Naive thymus-derived CD8-positive, alpha-beta T cell (primary cell): ENCODE data around the gene KATNB1. TPM values are rescaled to one million over a fixed set of nuclear protein-coding genes. Genes with fewer than 3 reads are reported as not detected.
"Not testable (repeated sequence)": the region's sequence is repeated elsewhere in the genome, so short reads cannot be mapped to it uniquely, and the experiment has no call there.

Experiments
- ATAC-seq, 2 donors: fragments of 150-1000 bp; cut with Tn5 transposase in 1 of 2; sonication (Bioruptor Pico), chemical (Tn5 transposase) in 1 of 2; 1 replicate in 1 of 2; 2 replicates in 1 of 2; pipeline ENCODE4 v1.10.0; 2021; ENCODE audit warnings: mild to moderate bottlenecking in 2 of 2, moderate library complexity in 2 of 2
- POLR2A ChIA-PET: fragments of 350-600 bp; sonication (Branson Sonifier 250); formaldehyde crosslinking; loops from one replicate; lab custom pipeline; 2021; ENCODE audit warnings: antibody characterized with exemption; lab: Charles Lee
- DNase-seq, 10 donors: peaks; one replicate each; pipeline versions ENCODE4 v3.0.0 to v3.0.0-alpha.2; 2020 to 2022
- H3K27ac Mint-ChIP-seq, 10 donors: one replicate each; pipeline ENCODE4 v1.8.0; 2020 to 2022; ENCODE audit warnings: mild to moderate bottlenecking in 10 of 10, mixed read lengths in 10 of 10, moderate library complexity in 4 of 10, inconsistent platforms in 1 of 10
- H3K27me3 Mint-ChIP-seq, 5 donors: one replicate each; pipeline ENCODE4 v1.8.0; 2021 to 2022; ENCODE audit warnings: mixed read lengths in 5 of 5
- H3K36me3 Mint-ChIP-seq, 3 donors: one replicate each; pipeline ENCODE4 v1.8.0; 2020 to 2022; ENCODE audit warnings: mixed read lengths in 3 of 3, mild to moderate bottlenecking in 2 of 3, inconsistent platforms in 1 of 3
- H3K4me1 Mint-ChIP-seq, 4 donors: one replicate each; pipeline ENCODE4 v1.8.0; 2021 to 2022; ENCODE audit warnings: mixed read lengths in 4 of 4
- H3K4me3 Mint-ChIP-seq, 10 donors: one replicate each; pipeline ENCODE4 v1.8.0; 2020 to 2022; ENCODE audit warnings: mild to moderate bottlenecking in 10 of 10, mixed read lengths in 10 of 10, moderate library complexity in 6 of 10, inconsistent platforms in 1 of 10
- H3K9me3 Mint-ChIP-seq, 9 donors: one replicate each; pipeline ENCODE4 v1.8.0; 2020 to 2022; ENCODE audit warnings: mixed read lengths in 9 of 9, mild to moderate bottlenecking in 3 of 9, inconsistent platforms in 1 of 9, moderate library complexity in 1 of 9
- polyA plus RNA-seq, 3 donors: library from polyadenylated mRNA; unstranded; fragments of 300-500 nt; fragmentation: Illumina TruSeq; gene quantifications; one replicate each; pipeline ENCODE4 v1.2.3, GENCODE V29; 2021
- total RNA-seq, 8 experiments: library from RNA in 2 of 8; stranded (reverse) in 2 of 8; gene quantifications; one replicate each; pipeline ENCODE4 v1.2.3 and lab custom pipeline; 2021 to 2026

KATNB1 gene
- total and polyA plus RNA-seq, 5 experiments from 2014 or later, result 16.3 to 28.6 (median 26.1) TPM

DNA sequence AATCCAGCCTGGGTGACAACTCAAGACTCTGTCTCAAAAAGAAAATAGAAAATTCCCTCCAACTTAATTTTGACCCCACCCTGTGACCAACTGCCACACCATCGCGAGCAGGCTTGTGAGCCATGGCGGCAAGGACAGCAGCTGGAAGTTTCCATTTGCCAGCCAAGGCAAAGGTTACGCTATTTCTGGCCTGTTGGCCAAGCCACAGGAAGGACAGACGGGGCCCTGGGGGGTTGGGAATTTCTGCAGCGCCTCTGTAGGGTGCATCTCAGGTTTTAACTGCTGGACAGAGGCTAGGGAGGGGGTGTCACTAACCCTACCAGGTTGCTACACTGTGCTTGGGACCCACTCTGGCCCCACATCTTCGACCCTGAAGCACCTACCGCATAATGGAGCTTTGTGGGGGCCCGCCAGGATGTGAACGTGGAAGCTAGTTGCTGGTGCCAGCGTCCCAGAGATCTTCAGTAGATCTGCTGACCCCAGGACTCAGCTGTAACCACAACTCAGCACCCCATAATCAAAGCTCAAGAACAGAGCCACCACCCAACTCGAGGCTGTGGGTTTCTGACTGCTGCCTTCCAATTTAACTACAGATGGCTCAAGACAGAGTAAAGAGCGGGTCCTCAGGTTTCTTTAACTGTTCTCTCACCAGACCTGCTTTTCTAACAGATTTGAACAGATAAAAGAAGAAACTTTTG is 55.8 kb downstream of the KATNB1 start:
- no peaks in the 10 kb centered on the region for H3K36me3 Mint-ChIP-seq
- H3K4me1 Mint-ChIP-seq, result peaks cover 0 to 3% (median 0%) of the 10 kb centered on the region in 4 donors
- H3K27ac Mint-ChIP-seq, result no peak overlapping the region
- H3K9me3 Mint-ChIP-seq, result no peaks in the 10 kb centered on the region
- DNase-seq (no peak), ATAC-seq (no peak)
- H3K4me3 Mint-ChIP-seq, result no peak overlapping the region
- no peaks in the 10 kb centered on the region for H3K27me3 Mint-ChIP-seq
- POLR2A ChIA-PET, result interaction anchor here (1.2 kb wide), 1 partner anchor 9 kb away, joined by 3 read pairs; no protein-coding TSS in a partner anchor

DNA sequence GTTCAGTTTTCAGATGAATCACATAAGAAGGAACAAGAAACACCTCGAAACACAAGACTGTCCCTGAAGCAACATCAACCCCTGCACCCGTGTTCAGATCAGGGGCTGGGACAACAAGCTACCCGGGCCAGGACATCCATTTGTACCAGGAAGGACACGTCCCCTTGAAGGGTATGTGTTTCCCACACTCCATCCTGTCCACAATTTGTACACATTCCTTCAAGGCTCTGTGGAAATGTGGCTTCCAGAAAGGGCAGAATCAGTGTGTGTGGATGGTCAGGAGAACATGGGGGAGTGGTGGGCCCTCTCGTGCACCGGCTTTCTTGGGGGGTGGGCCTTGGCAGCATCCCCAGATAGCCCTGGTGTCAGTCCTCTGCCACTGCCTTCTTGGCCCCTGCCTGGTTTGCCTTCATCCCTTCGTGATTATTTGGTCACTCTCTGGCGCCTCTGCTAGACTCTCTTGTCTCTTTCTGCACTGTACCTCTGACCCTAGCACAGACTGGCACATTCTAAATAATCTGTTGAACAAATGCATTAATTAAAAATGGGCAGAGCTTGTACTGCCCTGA is 56.4 kb downstream of the KATNB1 start:
- DNase-seq, result no peak
- H3K4me3 Mint-ChIP-seq, result no peak overlapping the region
- no peaks in the 10 kb centered on the region for H3K9me3 Mint-ChIP-seq
- H3K36me3 Mint-ChIP-seq, result no peaks in the 10 kb centered on the region
- ATAC-seq, result no peak
- H3K27ac Mint-ChIP-seq, result no peak overlapping the region
- peaks cover 0 to 3% (median 0%) of the 10 kb centered on the region in 4 donors for H3K4me1 Mint-ChIP-seq
- H3K27me3 Mint-ChIP-seq, result peaks cover 0 to 6% (median 3%) of the 10 kb centered on the region in 5 donors
- POLR2A ChIA-PET, result interaction anchor here (1.2 kb wide), 1 partner anchor 8 kb away, joined by 3 read pairs; no protein-coding TSS in a partner anchor

DNA sequence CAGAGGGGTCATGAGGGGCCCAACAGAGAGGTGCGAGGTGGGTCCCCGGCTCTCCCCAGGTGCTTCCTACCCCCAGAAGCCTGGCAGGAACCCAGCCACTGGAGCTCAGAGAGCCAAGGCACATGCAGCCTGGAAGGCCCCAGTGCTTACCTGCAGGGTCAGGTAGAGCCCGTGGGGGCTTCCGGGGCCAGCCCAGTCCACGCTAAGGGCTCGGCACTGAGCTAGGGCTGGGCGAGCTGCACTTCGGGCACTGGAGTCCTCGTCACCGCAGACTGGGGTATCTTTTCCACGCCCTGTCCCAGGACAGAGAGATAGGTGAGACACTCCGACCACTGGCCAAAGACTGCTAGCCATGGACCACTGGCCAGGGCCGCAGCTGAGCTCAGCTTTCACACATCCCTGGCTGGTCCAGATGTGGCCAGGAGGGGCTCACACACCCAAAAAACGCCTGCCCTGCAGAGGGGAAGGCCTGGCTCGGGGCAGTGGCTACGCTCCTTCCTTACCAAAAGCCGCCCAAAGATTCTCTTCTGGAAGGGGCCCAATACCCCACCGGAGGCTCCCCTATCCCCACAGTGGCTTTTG is 59.4 kb downstream of the KATNB1 start:
- Mint-ChIP-seq H3K4me3 (no peak overlapping the region), H3K27me3 (peaks cover 0 to 15% (median 3%) of the 10 kb centered on the region in 5 donors), H3K36me3 (no peaks in the 10 kb centered on the region), H3K4me1 (peaks cover 12 to 15% (median 13%) of the 10 kb centered on the region in 4 donors), H3K27ac (no peak overlapping the region), H3K9me3 (no peaks in the 10 kb centered on the region)
- ATAC-seq, result no peak
- DNase-seq, result no peak
- POLR2A ChIA-PET, result no interaction called here

DNA sequence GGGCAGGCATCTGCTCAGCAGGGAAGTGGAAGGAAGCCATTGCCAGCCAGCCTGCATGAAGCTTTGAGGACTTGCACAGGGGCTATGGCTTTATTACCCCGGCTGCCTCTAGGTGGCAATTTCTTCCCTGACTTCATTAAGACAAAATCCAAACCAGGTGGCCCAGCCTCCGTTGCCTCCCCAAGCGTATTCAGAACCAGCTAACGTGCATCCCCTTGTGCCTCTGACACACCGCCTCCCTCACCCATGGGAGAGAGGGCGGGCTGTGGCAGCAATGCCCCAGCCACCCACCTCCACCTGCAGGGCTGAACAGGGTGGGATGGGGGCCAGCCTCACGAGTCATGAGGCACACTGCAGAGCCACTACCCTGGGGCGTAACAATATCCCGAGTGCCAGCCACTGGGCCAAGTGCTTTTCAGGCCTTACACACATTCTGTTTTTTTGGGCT is 59.9 kb downstream of the KATNB1 start:
- Mint-ChIP-seq H3K4me3 (no peak overlapping the region), H3K27me3 (peaks cover 1 to 21% (median 7%) of the 10 kb centered on the region in 5 donors), H3K36me3 (no peaks in the 10 kb centered on the region), H3K27ac (no peak overlapping the region), H3K4me1 (peaks cover 16 to 20% (median 18%) of the 10 kb centered on the region in 4 donors), H3K9me3 (no peaks in the 10 kb centered on the region)
- POLR2A ChIA-PET, result no interaction called here
- DNase-seq, result peak in 1 of 10 donors; percentile 15
- peak; percentile 27 to 28 for ATAC-seq

DNA sequence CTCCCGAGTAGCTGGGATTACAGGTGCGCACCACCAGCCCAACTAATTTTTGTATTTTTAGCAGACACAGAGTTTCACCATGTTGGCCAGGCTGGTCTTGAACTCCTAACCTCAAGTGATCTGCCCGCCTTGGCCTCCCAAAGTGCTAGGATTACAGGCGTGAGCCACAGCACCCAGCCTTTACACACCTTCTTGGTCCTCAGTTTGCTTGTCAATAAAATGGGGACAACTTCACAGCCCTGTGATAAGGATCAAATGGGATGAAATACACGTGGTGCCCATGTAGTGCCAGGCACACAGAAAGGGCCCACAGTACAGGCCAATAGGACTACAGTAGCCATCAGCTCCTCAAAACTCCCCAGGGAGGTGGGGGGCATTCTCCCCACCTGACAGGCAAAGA is 60.4 kb downstream of the KATNB1 start:
- POLR2A ChIA-PET, H3K27ac Mint-ChIP-seq, H3K4me3 Mint-ChIP-seq, ATAC-seq, DNase-seq, H3K36me3 Mint-ChIP-seq, H3K9me3 Mint-ChIP-seq: not testable (repeated sequence)
- Mint-ChIP-seq H3K27me3 (peaks cover 1 to 25% (median 9%) of the 10 kb centered on the region in 5 donors), H3K4me1 (peaks cover 17 to 26% (median 22%) of the 10 kb centered on the region in 4 donors)

DNA sequence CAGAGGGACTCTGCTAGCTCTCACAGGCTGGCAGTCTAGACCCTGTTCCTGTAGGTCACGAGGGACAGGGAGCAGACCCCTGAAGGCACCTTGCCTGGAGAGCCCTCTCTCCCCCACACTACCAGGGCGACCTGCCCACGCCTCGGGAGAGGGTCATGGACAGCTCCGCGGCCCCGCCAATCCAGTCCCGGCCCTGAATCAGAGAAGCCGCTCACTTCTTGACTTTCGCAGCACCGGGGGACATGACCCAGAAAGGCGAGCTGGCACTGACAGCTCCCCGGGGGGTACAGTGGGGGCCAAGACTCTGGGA is 61.6 kb downstream of the KATNB1 start:
- Mint-ChIP-seq H3K27ac (no peak overlapping the region), H3K4me1 (peaks cover 17 to 27% (median 24%) of the 10 kb centered on the region in 4 donors), H3K27me3 (peaks cover 1 to 26% (median 9%) of the 10 kb centered on the region in 5 donors), H3K9me3 (no peaks in the 10 kb centered on the region), H3K36me3 (no peaks in the 10 kb centered on the region), H3K4me3 (no peak overlapping the region)
- ATAC-seq (no peak), DNase-seq (no peak)
- POLR2A ChIA-PET, result no interaction called here

DNA sequence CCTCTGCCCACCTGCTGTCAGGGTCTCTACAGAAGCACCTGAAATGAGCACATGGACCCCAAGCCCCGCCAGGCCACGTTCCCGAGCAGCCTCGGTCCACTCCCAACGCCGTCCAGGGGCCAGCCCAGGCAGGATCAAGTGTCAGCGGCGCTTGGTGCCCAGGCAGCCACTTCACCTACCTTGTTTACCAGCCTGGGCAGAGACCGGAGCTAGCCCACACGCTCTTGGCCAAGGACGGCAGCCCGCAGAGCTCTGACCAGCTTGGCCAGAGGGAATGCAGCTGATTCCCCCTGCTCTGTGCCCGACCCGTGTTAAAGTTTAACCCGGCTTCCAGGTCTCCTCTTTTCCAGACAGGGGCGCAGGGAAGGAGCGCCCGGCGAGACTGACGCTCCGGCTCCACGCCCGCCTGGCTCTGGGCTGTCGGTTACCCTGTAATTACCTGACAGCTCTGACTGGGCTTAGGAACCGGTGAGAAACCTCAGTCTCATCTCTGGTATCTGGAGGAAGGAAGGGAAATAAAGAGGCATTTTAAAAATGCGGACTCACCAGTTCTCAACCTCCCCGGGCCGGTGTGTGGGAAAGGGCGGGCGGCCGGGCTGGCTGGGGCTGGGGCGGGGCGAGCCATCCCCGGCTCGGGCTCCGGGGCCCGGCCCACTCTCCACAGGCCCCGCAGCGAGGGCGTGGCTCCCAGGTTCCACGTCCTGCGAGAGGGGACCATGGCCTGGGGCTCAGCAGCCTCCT is 62.1 kb downstream of the KATNB1 start:
- DNase-seq, result no peak
- ATAC-seq, result no peak
- Mint-ChIP-seq H3K4me1 (peaks cover 20 to 30% (median 28%) of the 10 kb centered on the region in 4 donors), H3K36me3 (peaks cover 0 to 2% (median 2%) of the 10 kb centered on the region in 3 donors), H3K4me3 (no peak overlapping the region), H3K9me3 (no peaks in the 10 kb centered on the region), H3K27me3 (peaks cover 3 to 31% (median 12%) of the 10 kb centered on the region in 5 donors), H3K27ac (no peak overlapping the region)
- POLR2A ChIA-PET, result no interaction called here

DNA sequence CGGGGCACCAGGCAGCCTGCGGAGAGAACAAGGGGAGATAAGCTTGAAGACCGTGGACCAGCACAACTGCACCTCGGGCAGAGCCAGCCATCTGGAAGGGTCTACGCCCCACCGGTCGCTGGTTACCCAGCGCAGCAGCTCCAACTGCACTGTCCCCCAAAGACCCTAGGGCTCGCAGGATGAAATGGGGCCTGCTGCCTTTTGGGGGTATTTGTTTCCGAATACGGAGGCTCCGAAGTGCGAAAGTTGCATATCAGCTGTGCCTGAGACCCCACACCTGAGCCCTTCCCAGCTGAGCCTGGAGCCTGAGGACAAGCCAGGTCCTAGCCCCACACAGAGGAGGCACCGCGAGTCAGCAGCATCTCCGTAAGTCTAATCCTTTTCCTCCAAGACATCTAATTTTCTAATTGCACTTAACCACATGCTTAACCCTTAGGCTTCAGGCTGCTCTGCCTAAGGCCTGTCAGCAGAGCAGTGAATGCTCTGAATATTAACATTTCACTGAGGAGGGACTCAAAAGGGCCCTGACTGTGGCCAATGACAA is 62.8 kb downstream of the KATNB1 start:
- DNase-seq, result no peak
- Mint-ChIP-seq H3K27me3 (peaks cover 6 to 37% (median 19%) of the 10 kb centered on the region in 5 donors), H3K4me3 (no peak overlapping the region), H3K27ac (no peak overlapping the region), H3K36me3 (peaks cover 0 to 2% (median 2%) of the 10 kb centered on the region in 3 donors), H3K4me1 (peaks cover 23 to 34% (median 33%) of the 10 kb centered on the region in 4 donors), H3K9me3 (no peaks in the 10 kb centered on the region)
- POLR2A ChIA-PET, result no interaction called here
- ATAC-seq, result no peak

DNA sequence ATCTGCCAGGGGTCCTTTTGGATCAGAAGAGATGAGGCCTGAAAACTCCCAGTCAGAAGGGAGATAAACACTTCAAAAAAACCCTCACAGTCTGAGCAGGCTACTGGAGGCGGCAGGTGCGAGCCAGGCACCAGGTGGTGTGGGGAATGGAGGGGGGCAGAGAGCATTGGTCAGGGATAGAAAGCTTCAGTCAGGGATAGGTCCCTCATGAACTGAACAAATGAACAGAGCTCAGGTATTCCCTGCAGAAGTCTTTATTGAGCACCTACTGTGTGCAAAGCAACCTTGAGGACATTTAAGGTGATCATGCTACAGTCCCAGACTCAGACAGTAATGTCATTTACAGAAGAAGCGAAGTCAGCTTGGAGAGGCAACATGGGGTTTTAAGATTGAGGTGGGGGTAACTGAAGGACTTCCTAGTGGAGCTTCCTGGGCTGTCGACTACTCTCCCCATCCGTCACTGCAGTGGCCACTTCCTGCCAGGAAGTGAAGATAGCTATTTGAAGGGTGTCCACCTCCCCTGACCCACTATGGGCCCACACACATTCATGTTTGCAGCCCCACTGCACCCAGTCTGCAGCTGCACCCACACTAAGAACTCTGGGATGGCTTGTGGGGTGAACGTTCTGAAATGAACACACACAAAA is 63.5 kb downstream of the KATNB1 start:
- Mint-ChIP-seq H3K9me3 (no peaks in the 10 kb centered on the region), H3K4me3 (peak overlapping the region in 5 of 10 donors; percentile 0 to 62 (median 24)), H3K27me3 (peaks cover 6 to 40% (median 19%) of the 10 kb centered on the region in 5 donors), H3K36me3 (peaks cover 0 to 2% (median 2%) of the 10 kb centered on the region in 3 donors), H3K27ac (peak overlapping the region in 5 of 10 donors; percentile 5 to 79 (median 50)), H3K4me1 (peaks cover 23 to 36% (median 33%) of the 10 kb centered on the region in 4 donors)
- DNase-seq, result no peak
- no peak for ATAC-seq
- POLR2A ChIA-PET, result no interaction called here

DNA sequence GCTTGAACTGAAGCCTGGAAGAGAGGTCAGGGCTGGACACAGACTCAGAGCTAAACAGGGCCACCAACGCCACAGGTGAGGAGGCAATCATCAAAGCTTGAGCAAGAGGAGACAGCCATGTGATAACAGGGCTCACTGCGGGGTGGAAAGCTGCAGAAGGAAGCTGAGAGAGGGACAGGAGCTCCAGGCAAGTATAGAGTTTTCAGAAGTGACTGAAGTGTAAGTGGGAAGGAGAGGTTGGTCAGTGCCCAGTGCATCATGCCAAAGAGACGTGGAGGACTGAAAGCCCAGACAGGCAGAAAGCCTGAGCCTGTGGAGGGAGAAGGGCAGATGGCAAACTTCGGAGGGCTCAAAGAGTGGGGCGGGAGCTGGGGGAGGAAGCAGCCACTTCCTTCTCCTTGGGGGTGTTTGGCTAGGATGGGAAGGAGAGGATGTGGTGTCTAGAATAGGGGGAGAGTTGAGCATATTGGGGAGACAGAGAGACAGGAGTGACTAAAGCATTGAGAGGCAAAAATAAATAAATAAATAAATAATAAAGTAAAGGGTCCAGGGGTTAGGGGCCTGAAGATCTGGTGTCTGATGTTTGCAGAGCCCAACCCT is 64.1 kb downstream of the KATNB1 start:
- H3K4me1 Mint-ChIP-seq, result peaks cover 23 to 36% (median 33%) of the 10 kb centered on the region in 4 donors
- H3K4me3 Mint-ChIP-seq, result peak overlapping the region in 7 of 10 donors; percentile 0 to 62 (median 42)
- peak overlapping the region in 6 of 10 donors; percentile 5 to 83 (median 68) for H3K27ac Mint-ChIP-seq
- DNase-seq, result no peak
- POLR2A ChIA-PET, result interaction anchor here (1.4 kb wide), 1 partner anchor 8 kb away, joined by 3 read pairs; no protein-coding TSS in a partner anchor
- peak in 1 of 2 donors; percentile 22 for ATAC-seq
- no peaks in the 10 kb centered on the region for H3K9me3 Mint-ChIP-seq
- H3K27me3 Mint-ChIP-seq, result peaks cover 9 to 40% (median 19%) of the 10 kb centered on the region in 5 donors
- H3K36me3 Mint-ChIP-seq, result peaks cover 0 to 2% (median 2%) of the 10 kb centered on the region in 3 donors
